Measurements from ENCODE around the gene HPSE2.

The HPSE2 gene

DNA sequence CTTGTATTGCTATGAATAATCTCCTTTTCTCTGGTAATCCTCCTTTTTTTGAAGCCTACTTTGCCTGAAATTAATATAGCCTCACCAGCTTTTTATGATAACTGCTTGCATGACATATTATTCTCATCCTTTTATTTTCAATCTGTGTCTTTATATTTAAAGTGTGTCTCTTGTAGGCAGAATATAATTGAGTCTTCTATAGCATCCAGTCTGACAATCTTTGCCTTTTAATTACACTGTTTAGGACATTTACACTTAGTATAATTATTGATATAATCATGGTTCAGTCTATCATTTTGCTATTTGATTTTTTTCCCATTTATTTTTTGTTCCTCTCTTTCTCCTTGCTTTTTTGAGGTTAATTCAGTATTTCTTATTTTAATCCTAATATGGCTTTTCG lies 548.0 kb downstream of the HPSE2 start:
- WGBS (ENCODE audit: insufficient coverage), result no CpG with 5 or more reads among the region's 1 CpG
- CTCF ChIA-PET, result no interaction called here
- POLR2A ChIA-PET, result no interaction called here

DNA sequence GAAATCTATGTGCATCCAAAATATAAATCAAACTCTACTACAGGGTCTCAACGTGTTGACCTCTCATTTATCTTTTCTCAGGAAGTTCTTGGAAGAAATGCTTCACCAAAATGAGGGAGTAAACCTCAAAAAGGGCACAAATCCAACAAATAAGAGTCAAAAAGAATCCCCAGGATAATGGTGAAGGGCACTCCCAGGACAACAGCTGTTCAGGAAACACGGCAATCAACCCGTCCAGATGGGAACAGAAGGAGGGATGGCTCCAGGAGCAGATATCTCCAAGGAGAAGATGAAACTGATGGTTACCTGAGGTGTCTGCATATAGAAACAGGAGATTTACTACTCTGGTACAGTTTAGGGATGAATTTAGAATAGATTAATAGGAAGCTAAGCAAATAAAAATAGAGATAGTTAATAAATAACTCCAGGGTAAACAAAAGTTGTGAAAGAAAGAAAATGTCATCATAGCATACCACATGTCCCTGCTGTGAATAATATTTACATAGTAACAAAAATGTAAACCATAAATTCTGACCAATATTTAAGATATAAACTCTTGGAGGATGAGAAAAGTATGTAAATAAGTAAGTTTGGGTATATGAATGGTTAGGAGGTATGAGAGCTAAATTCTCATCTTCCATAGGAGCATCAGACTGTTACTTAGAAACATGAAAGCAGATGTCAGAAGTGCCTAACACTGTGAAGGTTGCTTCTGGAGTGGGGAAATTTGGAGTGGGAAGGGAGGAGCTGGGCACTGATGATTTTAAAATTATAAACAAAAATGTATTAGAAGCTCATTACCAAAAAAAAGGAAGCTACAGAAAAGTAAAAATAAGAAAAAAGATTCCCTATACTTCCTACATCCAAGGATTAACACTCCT lies 551.4 kb downstream of the HPSE2 start:
- Histone ChIP-seq H3K9me3 (ENCODE audit: control extremely low read depth in 1 of 5, control insufficient read depth in 4 of 5, insufficient read depth in 2 of 5, low read depth in 1 of 5, low read length in 4 of 5) (peaks cover 0 to 7% (median 0%) of the 10 kb centered on the region in 5 experiments), H3K36me3 (ENCODE audit: control insufficient read depth in 4 of 4, insufficient read depth in 4 of 4, low read length in 3 of 4) (no peaks in the 10 kb centered on the region), H3K4me3 (ENCODE audit: control insufficient read depth in 1 of 7, extremely low read depth in 1 of 7, insufficient read depth in 4 of 7, low read depth in 2 of 7, low read length in 6 of 7) (no peak overlapping the region), H3K27me3 (replicated peaks in 2 of 5; ENCODE audit: control insufficient read depth in 4 of 5, insufficient read depth in 5 of 5, low read length in 4 of 5) (peaks cover 0 to 2% (median 0%) of the 10 kb centered on the region in 5 experiments), H3K27ac (ENCODE audit: insufficient read depth in 1 of 2, low read depth in 1 of 2, low read length in 2 of 2, poor library complexity in 1 of 2, severe bottlenecking in 2 of 2) (no peak overlapping the region), H3K4me1 (ENCODE audit: control extremely low read depth in 1 of 4, control insufficient read depth in 4 of 4, insufficient read depth in 4 of 4, low read length in 3 of 4) (no peaks in the 10 kb centered on the region)
- POLR2A ChIA-PET, result no interaction called here
- WGBS (ENCODE audit: insufficient coverage), result 39% methylated on average over 3 of the region's 3 CpGs
- CTCF ChIA-PET, result no interaction called here
- no peak for DNase-seq

More for the DNA sequence above, 548.0 kb downstream of the HPSE2 start:
- no peak for DNase-seq
- Histone ChIP-seq H3K9me3 (ENCODE audit: control extremely low read depth in 1 of 5, control insufficient read depth in 4 of 5, insufficient read depth in 2 of 5, low read depth in 1 of 5, low read length in 4 of 5) (peaks cover 0 to 7% (median 0%) of the 10 kb centered on the region in 5 experiments), H3K4me3 (ENCODE audit: control insufficient read depth in 1 of 7, extremely low read depth in 1 of 7, insufficient read depth in 4 of 7, low read depth in 2 of 7, low read length in 6 of 7) (no peak overlapping the region), H3K27me3 (replicated peaks in 2 of 5; ENCODE audit: control insufficient read depth in 4 of 5, insufficient read depth in 5 of 5, low read length in 4 of 5) (peaks cover 0 to 1% (median 0%) of the 10 kb centered on the region in 5 experiments), H3K36me3 (ENCODE audit: control insufficient read depth in 4 of 4, insufficient read depth in 4 of 4, low read length in 3 of 4) (no peaks in the 10 kb centered on the region), H3K27ac (ENCODE audit: insufficient read depth in 1 of 2, low read depth in 1 of 2, low read length in 2 of 2, poor library complexity in 1 of 2, severe bottlenecking in 2 of 2) (no peak overlapping the region), H3K4me1 (ENCODE audit: control extremely low read depth in 1 of 4, control insufficient read depth in 4 of 4, insufficient read depth in 4 of 4, low read length in 3 of 4) (no peaks in the 10 kb centered on the region)

DNA sequence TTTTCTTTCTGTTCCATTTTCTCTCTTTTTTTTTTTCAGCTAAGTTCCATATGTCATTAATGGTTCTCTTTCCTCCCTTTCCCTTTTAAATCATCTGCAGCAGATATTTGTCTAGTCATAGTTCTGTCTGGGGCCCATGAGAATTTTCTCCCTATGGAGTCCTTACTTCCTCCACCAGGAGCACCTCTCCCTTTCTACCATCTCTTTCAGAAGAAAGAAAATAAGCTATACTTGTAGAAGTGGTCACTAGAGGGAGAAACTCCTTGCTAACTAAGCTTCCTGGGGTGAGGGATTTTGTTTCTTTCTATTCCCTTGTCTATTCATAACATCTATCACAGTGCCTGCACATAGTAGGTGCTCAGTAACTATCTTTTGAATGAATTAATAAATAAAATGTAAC lies 558.8 kb downstream of the HPSE2 start:
- no peak for DNase-seq
- H3K27ac ChIP-seq (ENCODE audit: insufficient read depth in 1 of 2, low read depth in 1 of 2, low read length in 2 of 2, poor library complexity in 1 of 2, severe bottlenecking in 2 of 2), result no peak overlapping the region
- ChIA-PET CTCF (interaction anchor here (1.2 kb wide), 1 partner anchor 209 kb away, joined by 3 read pairs; no protein-coding TSS in a partner anchor), POLR2A (no interaction called here)
- H3K36me3 ChIP-seq (ENCODE audit: control insufficient read depth in 4 of 4, insufficient read depth in 4 of 4, low read length in 3 of 4), result no peaks in the 10 kb centered on the region
- no peak overlapping the region for H3K4me3 ChIP-seq (ENCODE audit: control insufficient read depth in 1 of 7, extremely low read depth in 1 of 7, insufficient read depth in 4 of 7, low read depth in 2 of 7, low read length in 6 of 7)
- no peaks in the 10 kb centered on the region for H3K4me1 ChIP-seq (ENCODE audit: control extremely low read depth in 1 of 4, control insufficient read depth in 4 of 4, insufficient read depth in 4 of 4, low read length in 3 of 4)
- peaks cover 0 to 3% (median 0%) of the 10 kb centered on the region in 5 experiments for H3K27me3 ChIP-seq (replicated peaks in 2 of 5; ENCODE audit: control insufficient read depth in 4 of 5, insufficient read depth in 5 of 5, low read length in 4 of 5)
- no peaks in the 10 kb centered on the region for H3K9me3 ChIP-seq (ENCODE audit: control extremely low read depth in 1 of 5, control insufficient read depth in 4 of 5, insufficient read depth in 2 of 5, low read depth in 1 of 5, low read length in 4 of 5)

DNA sequence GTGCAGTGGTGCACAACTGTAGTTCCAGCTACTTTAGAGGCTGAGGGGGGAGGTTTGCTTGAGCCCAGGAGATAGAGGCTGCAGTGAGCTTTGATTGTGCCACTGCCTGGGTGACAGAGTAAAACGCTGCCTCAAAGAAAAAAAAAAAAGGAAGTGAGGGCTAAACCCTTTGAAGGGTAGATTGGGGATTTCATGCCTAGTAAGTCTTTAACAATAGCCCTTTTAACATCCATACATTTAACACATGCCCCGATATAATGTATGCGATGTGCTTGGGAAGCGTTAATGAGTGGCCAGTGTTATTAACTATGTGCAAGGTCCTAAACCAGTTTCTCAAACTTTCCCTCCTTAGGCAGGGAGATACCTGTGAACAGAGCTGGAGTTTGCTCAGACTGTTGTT lies 559.8 kb downstream of the HPSE2 start:
- H3K9me3 ChIP-seq (ENCODE audit: control extremely low read depth in 1 of 5, control insufficient read depth in 4 of 5, insufficient read depth in 2 of 5, low read depth in 1 of 5, low read length in 4 of 5), result no peaks in the 10 kb centered on the region
- DNase-seq, result no peak
- ChIA-PET CTCF (interaction anchor here (1.2 to 1.3 kb wide), 2 partner anchors 32 to 208 kb away, joined by 3 read pairs; no protein-coding TSS in a partner anchor), POLR2A (no interaction called here)
- no peaks in the 10 kb centered on the region for H3K36me3 ChIP-seq (ENCODE audit: control insufficient read depth in 4 of 4, insufficient read depth in 4 of 4, low read length in 3 of 4)
- no peaks in the 10 kb centered on the region for H3K4me1 ChIP-seq (ENCODE audit: control extremely low read depth in 1 of 4, control insufficient read depth in 4 of 4, insufficient read depth in 4 of 4, low read length in 3 of 4)
- H3K27ac ChIP-seq (ENCODE audit: insufficient read depth in 1 of 2, low read depth in 1 of 2, low read length in 2 of 2, poor library complexity in 1 of 2, severe bottlenecking in 2 of 2), result no peak overlapping the region
- no peak overlapping the region for H3K4me3 ChIP-seq (ENCODE audit: control insufficient read depth in 1 of 7, extremely low read depth in 1 of 7, insufficient read depth in 4 of 7, low read depth in 2 of 7, low read length in 6 of 7)
- peaks cover 0 to 3% (median 0%) of the 10 kb centered on the region in 5 experiments for H3K27me3 ChIP-seq (replicated peaks in 2 of 5; ENCODE audit: control insufficient read depth in 4 of 5, insufficient read depth in 5 of 5, low read length in 4 of 5)
- WGBS (ENCODE audit: insufficient coverage), result no CpG with 5 or more reads among the region's 4 CpGs

DNA sequence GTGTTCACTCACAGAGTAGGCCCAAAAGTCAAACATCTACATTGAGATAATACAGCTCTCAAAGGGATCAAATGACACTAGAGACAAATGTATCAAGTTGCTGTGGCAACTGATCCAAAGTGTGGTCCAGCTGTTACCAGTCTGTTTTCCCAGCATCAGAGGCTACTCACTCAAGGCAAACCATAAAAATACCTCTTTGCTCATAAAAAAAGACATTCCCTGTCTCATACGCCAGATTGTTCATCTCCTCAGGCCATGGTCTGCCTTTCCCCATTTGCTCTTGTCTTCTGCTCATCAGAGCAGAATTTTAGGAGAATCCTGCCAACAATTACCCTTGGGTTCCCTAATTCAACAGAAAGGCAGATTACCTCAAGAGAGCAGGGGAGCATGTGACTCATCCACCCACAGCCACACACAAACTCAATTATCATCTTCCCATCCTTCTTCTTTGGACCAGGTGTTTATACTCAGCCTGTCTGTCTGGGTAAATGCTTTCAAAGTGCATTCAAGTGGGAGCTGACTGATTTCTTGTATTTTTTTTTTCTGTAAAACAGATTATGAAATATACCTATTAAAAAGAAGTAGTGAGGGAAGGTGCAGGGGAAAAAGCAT lies 562.4 kb downstream of the HPSE2 start:
- 88% methylated on average over 1 of the region's 1 CpG for WGBS (ENCODE audit: insufficient coverage)
- no peaks in the 10 kb centered on the region for H3K9me3 ChIP-seq (ENCODE audit: control extremely low read depth in 1 of 5, control insufficient read depth in 4 of 5, insufficient read depth in 2 of 5, low read depth in 1 of 5, low read length in 4 of 5)
- DNase-seq, result no peak
- no peak overlapping the region for H3K27ac ChIP-seq (ENCODE audit: insufficient read depth in 1 of 2, low read depth in 1 of 2, low read length in 2 of 2, poor library complexity in 1 of 2, severe bottlenecking in 2 of 2)
- no peak overlapping the region for H3K4me3 ChIP-seq (ENCODE audit: control insufficient read depth in 1 of 7, extremely low read depth in 1 of 7, insufficient read depth in 4 of 7, low read depth in 2 of 7, low read length in 6 of 7)
- no peaks in the 10 kb centered on the region for H3K36me3 ChIP-seq (ENCODE audit: control insufficient read depth in 4 of 4, insufficient read depth in 4 of 4, low read length in 3 of 4)
- H3K27me3 ChIP-seq (replicated peaks in 2 of 5; ENCODE audit: control insufficient read depth in 4 of 5, insufficient read depth in 5 of 5, low read length in 4 of 5), result no peaks in the 10 kb centered on the region
- H3K4me1 ChIP-seq (ENCODE audit: control extremely low read depth in 1 of 4, control insufficient read depth in 4 of 4, insufficient read depth in 4 of 4, low read length in 3 of 4), result no peaks in the 10 kb centered on the region
- POLR2A ChIA-PET, result no interaction called here
- CTCF ChIA-PET, result no interaction called here

DNA sequence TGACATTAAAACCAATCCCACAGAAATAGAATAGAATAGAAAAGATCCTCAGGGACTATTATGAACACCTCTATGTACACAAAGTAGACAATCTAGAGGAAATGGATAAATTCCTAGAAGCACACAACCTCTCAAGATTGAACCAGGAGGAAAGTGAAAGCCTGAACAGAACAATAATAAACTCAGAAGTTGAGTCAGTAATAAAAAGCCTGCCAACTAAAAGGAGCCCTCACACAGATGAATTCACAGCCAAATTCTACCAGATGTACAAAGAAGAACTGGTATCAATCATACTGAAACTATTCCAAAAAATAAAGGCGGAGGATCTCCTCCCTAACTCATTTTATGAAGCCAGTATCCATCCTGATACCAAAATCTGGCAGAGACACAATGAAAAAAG lies 568.6 kb downstream of the HPSE2 start:
- H3K27ac ChIP-seq (ENCODE audit: insufficient read depth in 1 of 2, low read depth in 1 of 2, low read length in 2 of 2, poor library complexity in 1 of 2, severe bottlenecking in 2 of 2), result no peak overlapping the region
- POLR2A ChIA-PET, result no interaction called here
- no peaks in the 10 kb centered on the region for H3K27me3 ChIP-seq (replicated peaks in 2 of 5; ENCODE audit: control insufficient read depth in 4 of 5, insufficient read depth in 5 of 5, low read length in 4 of 5)
- H3K36me3 ChIP-seq (ENCODE audit: control insufficient read depth in 4 of 4, insufficient read depth in 4 of 4, low read length in 3 of 4), result no peaks in the 10 kb centered on the region
- 100% methylated on average over 1 of the region's 1 CpG for WGBS (ENCODE audit: insufficient coverage)
- H3K4me3 ChIP-seq (ENCODE audit: control insufficient read depth in 1 of 7, extremely low read depth in 1 of 7, insufficient read depth in 4 of 7, low read depth in 2 of 7, low read length in 6 of 7), result no peak overlapping the region
- DNase-seq, result no peak
- H3K9me3 ChIP-seq (ENCODE audit: control extremely low read depth in 1 of 5, control insufficient read depth in 4 of 5, insufficient read depth in 2 of 5, low read depth in 1 of 5, low read length in 4 of 5), result peaks cover 1 to 18% (median 11%) of the 10 kb centered on the region in 5 experiments
- CTCF ChIA-PET, result interaction anchor here (2.1 kb wide), 1 partner anchor 200 kb away, joined by 6 read pairs; no protein-coding TSS in a partner anchor
- no peaks in the 10 kb centered on the region for H3K4me1 ChIP-seq (ENCODE audit: control extremely low read depth in 1 of 4, control insufficient read depth in 4 of 4, insufficient read depth in 4 of 4, low read length in 3 of 4)

GRCh38 chr10:98666276-98666675 lies 569.4 kb downstream of the HPSE2 start:
- H3K4me3 ChIP-seq (ENCODE audit: control insufficient read depth in 1 of 7, extremely low read depth in 1 of 7, insufficient read depth in 4 of 7, low read depth in 2 of 7, low read length in 6 of 7), result no peak overlapping the region
- H3K27me3 ChIP-seq (replicated peaks in 2 of 5; ENCODE audit: control insufficient read depth in 4 of 5, insufficient read depth in 5 of 5, low read length in 4 of 5), result no peaks in the 10 kb centered on the region
- DNase-seq, result no peak
- H3K27ac ChIP-seq (ENCODE audit: insufficient read depth in 1 of 2, low read depth in 1 of 2, low read length in 2 of 2, poor library complexity in 1 of 2, severe bottlenecking in 2 of 2), result no peak overlapping the region
- H3K36me3 ChIP-seq (ENCODE audit: control insufficient read depth in 4 of 4, insufficient read depth in 4 of 4, low read length in 3 of 4), result no peaks in the 10 kb centered on the region
- peaks cover 1 to 18% (median 11%) of the 10 kb centered on the region in 5 experiments for H3K9me3 ChIP-seq (ENCODE audit: control extremely low read depth in 1 of 5, control insufficient read depth in 4 of 5, insufficient read depth in 2 of 5, low read depth in 1 of 5, low read length in 4 of 5)
- no peaks in the 10 kb centered on the region for H3K4me1 ChIP-seq (ENCODE audit: control extremely low read depth in 1 of 4, control insufficient read depth in 4 of 4, insufficient read depth in 4 of 4, low read length in 3 of 4)
- ChIA-PET CTCF (interaction anchor here (1.0 to 2.1 kb wide), 2 partner anchors 199 to 201 kb away, joined by 4 to 6 read pairs; no protein-coding TSS in a partner anchor), POLR2A (no interaction called here)
